Measurements from ENCODE around the gene GAB2. TPM values are rescaled to one million over a fixed set of nuclear protein-coding genes. Genes with fewer than 3 reads are reported as not detected.

GAB2 gene
- total RNA-seq, 1 donor from 2014 or later: 65.8 TPM

- Histone ChIP-seq H3K9me3 (no peaks in the 10 kb centered on the region), H3K4me1 (no peaks in the 10 kb centered on the region), H3K27ac (no peak overlapping the region), H3K4me3 (no peak overlapping the region), H3K27me3 (no peaks in the 10 kb centered on the region), H3K36me3 (peaks cover 64% of the 10 kb centered on the region)
- TF ChIP-seq CTCF (IDR thresholded peaks at IDR 0.05): no peak
- ATAC-seq: no peak
- intact Hi-C loops (cut with DNase I): no loop called here
- no peak for DNase-seq
Observed at GRCh38 chr11:78213526-78214330, 203.9 kb downstream of the GAB2 start.

GRCh38 chr11:78212586-78213371 lies 204.8 kb downstream of the GAB2 start:
- no peak overlapping the region for H3K4me3 ChIP-seq
- no peak for DNase-seq
- H3K36me3 ChIP-seq: peaks cover 59% of the 10 kb centered on the region
- H3K27ac ChIP-seq: no peak overlapping the region
- no peak for ATAC-seq
- H3K27me3 ChIP-seq: no peaks in the 10 kb centered on the region
- H3K9me3 ChIP-seq: no peaks in the 10 kb centered on the region
- TF ChIP-seq CTCF (IDR thresholded peaks at IDR 0.05): no peak
- no peaks in the 10 kb centered on the region for H3K4me1 ChIP-seq
- intact Hi-C loops (cut with DNase I): no loop called here

- intact Hi-C loops (cut with DNase I): no loop called here
Observed at GRCh38 chr11:78211565-78211964, 206.1 kb downstream of the GAB2 start.

GRCh38 chr11:78210000-78210608 lies 207.5 kb downstream of the GAB2 start:
- TF ChIP-seq CTCF (IDR thresholded peaks at IDR 0.05): no peak
- ATAC-seq (peak; percentile 3), DNase-seq (peak; percentile 58)
- intact Hi-C loops (cut with DNase I): no loop called here
- H3K27me3 ChIP-seq: no peaks in the 10 kb centered on the region
- H3K4me3 ChIP-seq: no peak overlapping the region
- H3K27ac ChIP-seq: no peak overlapping the region
- H3K4me1 ChIP-seq: no peaks in the 10 kb centered on the region
- H3K36me3 ChIP-seq: peaks cover 34% of the 10 kb centered on the region
- H3K9me3 ChIP-seq: no peaks in the 10 kb centered on the region

More at GRCh38 chr11:78211565-78211964, 206.1 kb downstream of the GAB2 start:
- Histone ChIP-seq H3K4me1 (no peaks in the 10 kb centered on the region), H3K27ac (no peak overlapping the region), H3K4me3 (no peak overlapping the region), H3K36me3 (peaks cover 47% of the 10 kb centered on the region), H3K27me3 (no peaks in the 10 kb centered on the region), H3K9me3 (no peaks in the 10 kb centered on the region)
- DNase-seq (no peak), ATAC-seq (no peak)
- TF ChIP-seq CTCF (IDR thresholded peaks at IDR 0.05): no peak

GRCh38 chr11:78209478-78209877 lies 208.1 kb downstream of the GAB2 start:
- ATAC-seq (no peak), DNase-seq (no peak)
- Histone ChIP-seq H3K4me1 (no peaks in the 10 kb centered on the region), H3K9me3 (no peaks in the 10 kb centered on the region), H3K4me3 (no peak overlapping the region), H3K27me3 (no peaks in the 10 kb centered on the region), H3K27ac (no peak overlapping the region), H3K36me3 (peaks cover 28% of the 10 kb centered on the region)
- no peak for TF ChIP-seq CTCF (IDR thresholded peaks at IDR 0.05)
- intact Hi-C loops (cut with DNase I): no loop called here

All from upper lobe of right lung (tissue), 1 donor.